Measurements from ENCODE around the gene RHOT1.

- TF ChIP-seq EZH2 (IDR thresholded peaks at IDR 0.05; ENCODE audit: low read length, unreplicated experiment), result no peak
- TF ChIP-seq, protein P1, sequence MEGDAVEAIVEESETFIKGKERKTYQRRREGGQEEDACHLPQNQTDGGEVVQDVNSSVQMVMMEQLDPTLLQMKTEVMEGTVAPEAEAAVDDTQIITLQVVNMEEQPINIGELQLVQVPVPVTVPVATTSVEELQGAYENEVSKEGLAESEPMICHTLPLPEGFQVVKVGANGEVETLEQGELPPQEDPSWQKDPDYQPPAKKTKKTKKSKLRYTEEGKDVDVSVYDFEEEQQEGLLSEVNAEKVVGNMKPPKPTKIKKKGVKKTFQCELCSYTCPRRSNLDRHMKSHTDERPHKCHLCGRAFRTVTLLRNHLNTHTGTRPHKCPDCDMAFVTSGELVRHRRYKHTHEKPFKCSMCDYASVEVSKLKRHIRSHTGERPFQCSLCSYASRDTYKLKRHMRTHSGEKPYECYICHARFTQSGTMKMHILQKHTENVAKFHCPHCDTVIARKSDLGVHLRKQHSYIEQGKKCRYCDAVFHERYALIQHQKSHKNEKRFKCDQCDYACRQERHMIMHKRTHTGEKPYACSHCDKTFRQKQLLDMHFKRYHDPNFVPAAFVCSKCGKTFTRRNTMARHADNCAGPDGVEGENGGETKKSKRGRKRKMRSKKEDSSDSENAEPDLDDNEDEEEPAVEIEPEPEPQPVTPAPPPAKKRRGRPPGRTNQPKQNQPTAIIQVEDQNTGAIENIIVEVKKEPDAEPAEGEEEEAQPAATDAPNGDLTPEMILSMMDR (conservative IDR thresholded peaks at IDR 0.05; ENCODE audit: low read depth, low read length), result no peak
- TF ChIP-seq EZH2phosphoT487 (IDR thresholded peaks at IDR 0.05; ENCODE audit: borderline replicate concordance, low read length), result no peak
These were observed 31.7 kb upstream of the RHOT1 start for GRCh38 chr17:32110596-32110995.
